SU-DHL-6 (cell line): ENCODE results near the gene TRIM54.

Experiments
- H2AFZ ChIP-seq: fragments of 200-600 bp; sonication (generic); 2 replicates; pipeline ENCODE4 v1.6.1; 2014; ENCODE audit warnings: low read depth, mild to moderate bottlenecking, moderate library complexity, mixed read lengths, antibody characterized with exemption, low read length; ENCODE audit not compliant: severe bottlenecking
- H3F3A ChIP-seq: fragments of 200-600 bp; shearing (Covaris generic); 2 replicates; pipeline ENCODE4 v1.6.0; 2016; ENCODE audit warnings: antibody characterized with exemption, mild to moderate bottlenecking; ENCODE audit not compliant: insufficient read depth
- H3K27ac ChIP-seq: fragments of 200-600 bp; sonication (generic); 2 replicates; pipeline ENCODE4 v1.5.1; 2016; ENCODE audit warnings: low read depth, mild to moderate bottlenecking, low read length, moderate library complexity, mixed read lengths
- H3K27me3 ChIP-seq: fragments of 200-600 bp; sonication (generic), shearing (Covaris generic); 2 replicates; pipeline ENCODE4 v1.6.0; 2014; ENCODE audit warnings: mild to moderate bottlenecking, low read length
- H3K36me3 ChIP-seq: fragments of 200-600 bp; sonication (generic); 2 replicates; pipeline ENCODE4 v1.6.1; 2014; ENCODE audit warnings: mild to moderate bottlenecking, low read length, mixed read lengths
- H3K4me2 ChIP-seq: fragments of 300-600, 200-600 bp; shearing (Covaris generic), sonication (generic); 2 replicates; pipeline ENCODE4 v1.6.0; 2014; ENCODE audit warnings: low read length, low read depth, mild to moderate bottlenecking; ENCODE audit not compliant: poor library complexity, severe bottlenecking
- H3K4me3 ChIP-seq: fragments of 200-600 bp; sonication (generic); 2 replicates; pipeline ENCODE4 v1.5.1; 2014; ENCODE audit warnings: antibody characterized with exemption, low read length, mild to moderate bottlenecking, mixed read lengths; ENCODE audit not compliant: insufficient read depth, poor library complexity, severe bottlenecking
- H3K79me2 ChIP-seq: fragments of 200-600 bp; sonication (generic); 2 replicates; pipeline ENCODE4 v1.6.1; 2014; ENCODE audit warnings: mild to moderate bottlenecking, low read length, moderate library complexity; ENCODE audit not compliant: insufficient read depth
- H3K9ac ChIP-seq: fragments of 200-600 bp; sonication (generic); 2 replicates; pipeline ENCODE4 v1.7.0; 2014; ENCODE audit warnings: mild to moderate bottlenecking, low read length
- H3K9me2 ChIP-seq: fragments of 200-600 bp; sonication (generic); replicated peaks from 2 replicates; pipeline ENCODE4 v1.6.1; 2014; ENCODE audit warnings: low read length; ENCODE audit not compliant: insufficient read depth
- H3K9me3 ChIP-seq: fragments of 200-600 bp; sonication (generic); 2 replicates; pipeline ENCODE4 v1.6.1; 2014; ENCODE audit warnings: low read length, mixed read lengths; ENCODE audit not compliant: insufficient read depth
- H4K20me1 ChIP-seq: fragments of 200-600 bp; sonication (generic); 2 replicates; pipeline ENCODE4 v1.6.1; 2014; ENCODE audit warnings: low read depth, mild to moderate bottlenecking, antibody characterized with exemption, low read length, moderate library complexity, mixed read lengths
- EZH2phosphoT487 ChIP-seq: fragments of 200-600 bp; sonication (generic), shearing (Covaris generic); conservative IDR thresholded peaks from 2 replicates; pipeline ENCODE4 v1.6.1; 2018; ENCODE audit warnings: mild to moderate bottlenecking, antibody characterized with exemption, low read length, moderate library complexity, mixed read lengths
- TF ChIP-seq, protein P1 (sequence below): fragments of 200-600 bp; sonication (generic); IDR thresholded peaks from one replicate; pipeline ENCODE4 v1.5.1; 2017; ENCODE audit warnings: antibody characterized with exemption, mild to moderate bottlenecking, low read length, moderate library complexity; ENCODE audit not compliant: insufficient read depth, poor library complexity, severe bottlenecking

TRIM54 gene

DNA sequence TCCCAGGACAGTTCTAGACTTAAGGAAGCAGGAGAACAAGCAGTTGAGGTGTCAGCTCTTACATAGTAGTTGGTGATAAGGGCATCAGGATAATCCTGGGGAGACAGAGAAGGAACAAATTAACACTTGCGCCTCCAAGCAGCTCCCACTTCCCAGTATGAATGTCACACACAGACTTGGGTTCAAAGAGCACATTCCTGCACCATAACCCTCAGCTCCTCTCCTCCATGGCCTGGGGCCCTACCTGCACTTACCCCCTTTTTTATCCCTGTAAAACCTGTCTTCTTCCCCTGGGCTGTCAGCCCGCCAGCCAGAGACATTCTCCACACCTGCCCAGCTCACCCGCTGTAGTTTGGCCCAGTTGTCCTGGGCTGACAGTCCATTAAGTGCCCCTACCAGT, 29.9 kb downstream of the TRIM54 start:
- TF ChIP-seq, protein P1, sequence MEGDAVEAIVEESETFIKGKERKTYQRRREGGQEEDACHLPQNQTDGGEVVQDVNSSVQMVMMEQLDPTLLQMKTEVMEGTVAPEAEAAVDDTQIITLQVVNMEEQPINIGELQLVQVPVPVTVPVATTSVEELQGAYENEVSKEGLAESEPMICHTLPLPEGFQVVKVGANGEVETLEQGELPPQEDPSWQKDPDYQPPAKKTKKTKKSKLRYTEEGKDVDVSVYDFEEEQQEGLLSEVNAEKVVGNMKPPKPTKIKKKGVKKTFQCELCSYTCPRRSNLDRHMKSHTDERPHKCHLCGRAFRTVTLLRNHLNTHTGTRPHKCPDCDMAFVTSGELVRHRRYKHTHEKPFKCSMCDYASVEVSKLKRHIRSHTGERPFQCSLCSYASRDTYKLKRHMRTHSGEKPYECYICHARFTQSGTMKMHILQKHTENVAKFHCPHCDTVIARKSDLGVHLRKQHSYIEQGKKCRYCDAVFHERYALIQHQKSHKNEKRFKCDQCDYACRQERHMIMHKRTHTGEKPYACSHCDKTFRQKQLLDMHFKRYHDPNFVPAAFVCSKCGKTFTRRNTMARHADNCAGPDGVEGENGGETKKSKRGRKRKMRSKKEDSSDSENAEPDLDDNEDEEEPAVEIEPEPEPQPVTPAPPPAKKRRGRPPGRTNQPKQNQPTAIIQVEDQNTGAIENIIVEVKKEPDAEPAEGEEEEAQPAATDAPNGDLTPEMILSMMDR, result no peak
- no peak for TF ChIP-seq EZH2phosphoT487
- Histone ChIP-seq H3K9me3 (no peaks in the 10 kb centered on the region), H3K9ac (no peak overlapping the region), H3K9me2 (no peaks in the 10 kb centered on the region), H3K79me2 (no peaks in the 10 kb centered on the region), H3K36me3 (no peaks in the 10 kb centered on the region), H4K20me1 (no peaks in the 10 kb centered on the region), H3K4me2 (no peak overlapping the region), H3K27me3 (no peaks in the 10 kb centered on the region), H3K4me3 (no peak overlapping the region), H3K27ac (no peak overlapping the region), H3F3A (no peaks in the 10 kb centered on the region), H2AFZ (no peak overlapping the region)

DNA sequence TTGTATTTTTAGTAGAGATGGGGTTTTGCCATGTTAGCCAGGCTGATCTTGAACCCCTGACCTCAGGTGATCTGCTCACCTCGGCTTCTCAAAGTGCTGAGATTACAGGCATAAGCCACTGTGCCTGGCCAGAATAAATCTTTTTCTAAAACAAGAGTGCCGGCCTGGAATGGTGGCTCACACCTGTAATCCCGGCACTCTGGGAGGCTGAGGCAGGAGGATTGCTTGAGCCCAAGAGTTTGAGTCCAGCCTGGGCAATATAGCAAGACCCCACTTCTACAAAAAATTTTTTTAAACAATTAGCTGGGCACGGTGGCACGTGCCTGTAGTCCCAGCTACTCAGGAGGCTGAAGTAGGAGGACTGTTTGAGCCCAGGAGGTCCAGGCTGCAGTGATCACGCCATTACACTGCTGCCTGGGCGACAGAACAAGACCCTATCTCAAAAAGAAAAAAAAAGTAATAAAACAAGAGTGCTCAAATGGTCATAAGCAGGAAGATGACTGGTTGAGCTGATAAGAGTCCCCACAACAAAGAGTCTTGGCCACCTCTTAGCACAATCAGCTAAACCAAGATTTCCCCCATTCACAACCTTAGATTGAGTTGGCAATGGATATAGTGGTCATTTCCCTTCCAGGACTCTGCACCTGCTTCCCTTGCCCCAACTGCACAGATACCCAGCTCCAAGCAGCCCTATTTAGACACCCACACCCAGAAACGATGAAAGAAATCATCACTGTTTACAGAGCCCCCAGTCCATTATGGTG, 31.8 kb downstream of the TRIM54 start:
- TF ChIP-seq EZH2phosphoT487, result no peak
- TF ChIP-seq, protein P1, result no peak
- no peak overlapping the region for H3K27ac ChIP-seq
- H3K27me3 ChIP-seq, result no peaks in the 10 kb centered on the region
- H3K36me3 ChIP-seq, result no peaks in the 10 kb centered on the region
- no peaks in the 10 kb centered on the region for H3K9me3 ChIP-seq
- H3K4me2 ChIP-seq, result no peak overlapping the region
- H3K79me2 ChIP-seq, result no peaks in the 10 kb centered on the region
- H2AFZ ChIP-seq, result no peak overlapping the region
- H3K9me2 ChIP-seq, result no peaks in the 10 kb centered on the region
- H3F3A ChIP-seq, result no peaks in the 10 kb centered on the region
- H3K4me3 ChIP-seq, result no peak overlapping the region
- no peak overlapping the region for H3K9ac ChIP-seq
- no peaks in the 10 kb centered on the region for H4K20me1 ChIP-seq

DNA sequence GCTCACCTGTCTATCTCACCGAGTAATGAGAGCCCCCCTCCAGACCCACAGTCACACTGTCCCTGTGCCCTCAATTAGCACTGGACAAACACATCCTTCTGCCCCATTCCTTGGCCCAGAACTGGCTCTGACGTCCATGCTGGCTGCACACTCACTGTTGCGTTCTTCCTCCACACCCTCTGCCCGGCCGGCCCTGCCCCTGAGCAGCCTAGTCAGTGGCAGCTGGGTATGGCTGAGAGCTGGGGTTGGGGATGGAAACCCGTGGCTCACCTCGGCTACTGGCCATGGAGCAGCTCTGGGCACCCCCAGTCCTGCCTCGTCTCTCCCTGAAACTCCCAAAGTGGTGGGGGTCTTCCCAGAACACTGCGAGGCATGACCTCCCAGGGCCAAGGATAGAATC, 32.5 kb downstream of the TRIM54 start:
- TF ChIP-seq, protein P1, result no peak
- no peak for TF ChIP-seq EZH2phosphoT487
- no peaks in the 10 kb centered on the region for H3K9me2 ChIP-seq
- H3K36me3 ChIP-seq, result no peaks in the 10 kb centered on the region
- no peak overlapping the region for H3K9ac ChIP-seq
- no peaks in the 10 kb centered on the region for H3K9me3 ChIP-seq
- no peak overlapping the region for H3K4me3 ChIP-seq
- H3F3A ChIP-seq, result no peaks in the 10 kb centered on the region
- no peak overlapping the region for H2AFZ ChIP-seq
- H4K20me1 ChIP-seq, result no peaks in the 10 kb centered on the region
- H3K79me2 ChIP-seq, result no peaks in the 10 kb centered on the region
- H3K27me3 ChIP-seq, result no peaks in the 10 kb centered on the region
- H3K27ac ChIP-seq, result no peak overlapping the region
- H3K4me2 ChIP-seq, result no peak overlapping the region
